Transverse colon (tissue), 4 donors: ENCODE data around the gene EDC4. TPM values are rescaled to one million over a fixed set of nuclear protein-coding genes. Genes with fewer than 3 reads are reported as not detected.

Experiments
- DNase-seq: peaks from one replicate; pipeline ENCODE4 v3.0.0-alpha.2; 2019
- H3K27ac ChIP-seq, 4 donors: fragments of 200-600 bp; sonication (generic); 2 replicates each; pipeline ENCODE4 v1.5.1; 2016 to 2018; ENCODE audit warnings: inconsistent platforms in 4 of 4
- H3K27me3 ChIP-seq: fragments of 200-600 bp; sonication (generic); 2 replicates; pipeline ENCODE4 v1.5.1; 2017; ENCODE audit warnings: inconsistent platforms
- H3K36me3 ChIP-seq, 4 donors: fragments of 200-600 bp; sonication (generic); 2 replicates each; pipeline ENCODE4 v1.5.1; 2017 to 2019; ENCODE audit warnings: inconsistent platforms in 4 of 4
- H3K4me1 ChIP-seq, 4 donors: fragments of 200-600 bp; sonication (generic); 2 replicates each; pipeline ENCODE4 v1.5.1; 2017 to 2020; ENCODE audit warnings: inconsistent platforms in 4 of 4
- H3K4me3 ChIP-seq, 4 donors: fragments of 200-600 bp; sonication (generic); 1 replicate in 1 of 4; 2 replicates in 3 of 4; pipeline versions ENCODE4 v1.5.1 to v1.6.1; 2017 to 2019; ENCODE audit warnings: inconsistent platforms in 4 of 4
- H3K9me3 ChIP-seq, 2 donors: fragments of 200-600 bp; sonication (generic); 2 replicates each; pipeline ENCODE4 v1.5.1; 2017 to 2019; ENCODE audit warnings: inconsistent platforms in 2 of 2
- EP300 ChIP-seq: sonication (generic); formaldehyde crosslinking; IDR thresholded peaks from one replicate; pipeline ENCODE4 v1.6.1; 2017; ENCODE audit warnings: antibody characterized with exemption, low read depth
- POLR2A ChIP-seq: fragments of 450-650 bp; IDR thresholded peaks from one replicate; pipeline ENCODE4 v1.6.1; 2016; ENCODE audit warnings: antibody characterized with exemption, mild to moderate bottlenecking, moderate library complexity
- POLR2AphosphoS5 ChIP-seq, 3 donors: sonication (generic); formaldehyde crosslinking; IDR thresholded peaks; one replicate each; pipeline ENCODE4 v1.6.1; 2016; ENCODE audit warnings: antibody characterized with exemption in 3 of 3
- WGBS, 2 donors: methylation state at CpG; one replicate each; pipeline ENCODE4 v1.1.5; 2018; ENCODE audit warnings: low coverage in 1 of 2; 5-methylcytosine and 5-hydroxymethylcytosine counted together
- in situ Hi-C, 4 donors: fragments of 200-750 bp; cut with MboI; loops; one replicate each; pipeline versions ENCODE4 v1.15.0 to v1.15.1; 2017; ENCODE audit warnings: low sequenced_read_pairs in 3 of 4, low pct_ligation_motif_present in 1 of 4, low pct_unique_long_range_greater_than_20kb in 1 of 4
- intact Hi-C: fragments of 100-400 bp; cut with DNase I; formaldehyde crosslinking; loops from one replicate; pipeline ENCODE4 v1.15.1; 2023; ENCODE audit warnings: low total_unique reads
- total RNA-seq, 4 donors: library from RNA; depleted of rRNA; stranded (reverse); fragments of >200 nt; gene quantifications; one replicate each; pipeline ENCODE4 v1.1.0, GENCODE V29; 2016
- TF ChIP-seq, protein P1 (sequence below), 5 experiments: fragments of 200-600 bp in 3 of 5; fragments of 450-650 bp in 2 of 5; sonication (generic) in 3 of 5; IDR thresholded peaks; 1 replicate in 2 of 5; 2 replicates in 3 of 5; pipeline ENCODE4 v1.5.1; 2016 to 2017; ENCODE audit warnings: antibody characterized with exemption in 5 of 5, inconsistent platforms in 3 of 5, mild to moderate bottlenecking in 2 of 5, moderate library complexity in 1 of 5

Gene EDC4
- total RNA-seq, 4 donors from 2014 or later: 76.4 to 162 (median 105) TPM

- no peaks in the 10 kb centered on the region for H3K9me3 ChIP-seq
- no peaks in the 10 kb centered on the region for H3K36me3 ChIP-seq
- H3K27ac ChIP-seq: peak within 1 kb of the TSS; percentile 94 to 98 (median 96)
- no peaks in the 10 kb centered on the region for H3K27me3 ChIP-seq
- H3K4me3 ChIP-seq: peak within 1 kb of the TSS; percentile 71 to 99 (median 94)
- WGBS, 2 donors: 0 to 1% methylated on average over 1 to 20 of the region's 57 CpGs
- peak; percentile 97 for DNase-seq
- TF ChIP-seq, protein P1, sequence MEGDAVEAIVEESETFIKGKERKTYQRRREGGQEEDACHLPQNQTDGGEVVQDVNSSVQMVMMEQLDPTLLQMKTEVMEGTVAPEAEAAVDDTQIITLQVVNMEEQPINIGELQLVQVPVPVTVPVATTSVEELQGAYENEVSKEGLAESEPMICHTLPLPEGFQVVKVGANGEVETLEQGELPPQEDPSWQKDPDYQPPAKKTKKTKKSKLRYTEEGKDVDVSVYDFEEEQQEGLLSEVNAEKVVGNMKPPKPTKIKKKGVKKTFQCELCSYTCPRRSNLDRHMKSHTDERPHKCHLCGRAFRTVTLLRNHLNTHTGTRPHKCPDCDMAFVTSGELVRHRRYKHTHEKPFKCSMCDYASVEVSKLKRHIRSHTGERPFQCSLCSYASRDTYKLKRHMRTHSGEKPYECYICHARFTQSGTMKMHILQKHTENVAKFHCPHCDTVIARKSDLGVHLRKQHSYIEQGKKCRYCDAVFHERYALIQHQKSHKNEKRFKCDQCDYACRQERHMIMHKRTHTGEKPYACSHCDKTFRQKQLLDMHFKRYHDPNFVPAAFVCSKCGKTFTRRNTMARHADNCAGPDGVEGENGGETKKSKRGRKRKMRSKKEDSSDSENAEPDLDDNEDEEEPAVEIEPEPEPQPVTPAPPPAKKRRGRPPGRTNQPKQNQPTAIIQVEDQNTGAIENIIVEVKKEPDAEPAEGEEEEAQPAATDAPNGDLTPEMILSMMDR (IDR thresholded peaks at IDR 0.05): no peak
- TF ChIP-seq POLR2A: peak; percentile 67
- TF ChIP-seq POLR2AphosphoS5 (IDR thresholded peaks at IDR 0.05): peak; percentile 54 to 83 (median 77)
- intact Hi-C loops (no loop called here), in situ Hi-C loops (no loop called here)
- H3K4me1 ChIP-seq: peaks cover 42 to 54% (median 50%) of the 10 kb centered on the region in 4 donors
Measured at GRCh38 chr16:67846320-67847063, 26.4 kb upstream of the EDC4 start, which contains the start of gene NUTF2. TSS of gene NUTF2 (plus strand) at chr16:67846933. CDS start at chr16:67865131, 18,198 bp downstream.

GRCh38 chr16:67847064-67847861 is 25.6 kb upstream of the EDC4 start, which contains the start of gene CENPT:
TSS of gene CENPT (minus strand) at chr16:67847693. CDS start at chr16:67833859, 13,834 bp downstream.
- TF ChIP-seq, protein P1 (IDR thresholded peaks at IDR 0.05): no peak
- TF ChIP-seq POLR2AphosphoS5 (IDR thresholded peaks at IDR 0.05): peak in 2 of 3 donors; percentile 25 to 29
- no peak for TF ChIP-seq EP300
- TF ChIP-seq POLR2A: peak; percentile 52
- DNase-seq: peak; percentile 66
- WGBS, 2 donors: 0% methylated on average over 25 of the region's 62 CpGs; no CpG with 5 or more reads in 1 of the 2 donors
- in situ Hi-C loops (no loop called here), intact Hi-C loops (no loop called here)
- no peaks in the 10 kb centered on the region for H3K9me3 ChIP-seq
- H3K36me3 ChIP-seq: no peaks in the 10 kb centered on the region
- peaks cover 40 to 52% (median 48%) of the 10 kb centered on the region in 4 donors for H3K4me1 ChIP-seq
- H3K4me3 ChIP-seq: peak within 1 kb of the TSS; percentile 71 to 99 (median 94)
- H3K27me3 ChIP-seq: no peaks in the 10 kb centered on the region
- peak within 1 kb of the TSS; percentile 94 to 98 (median 96) for H3K27ac ChIP-seq

DNA sequence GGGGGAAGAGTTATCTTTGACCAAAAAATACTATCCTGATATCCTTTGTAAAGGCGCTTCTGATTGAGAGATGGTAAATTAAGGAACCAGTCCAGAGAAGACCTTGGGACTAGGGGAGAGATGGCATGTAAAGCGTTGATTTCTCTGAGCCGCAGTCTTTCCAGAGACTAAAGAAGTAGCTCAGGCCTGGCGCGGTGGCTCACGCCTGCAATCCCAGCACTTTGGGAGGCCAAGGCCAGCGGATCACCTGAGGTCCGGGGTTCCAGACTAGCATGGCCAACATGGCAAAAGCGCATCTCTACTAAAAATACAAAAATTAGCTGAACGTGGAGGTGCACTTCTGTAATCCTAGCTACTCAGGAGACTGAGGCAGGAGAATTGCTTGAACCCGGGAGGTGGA is 24.7 kb upstream of the EDC4 start:
- TF ChIP-seq, protein P1 (IDR thresholded peaks at IDR 0.05): no peak
- no peak for TF ChIP-seq EP300
- no peak for TF ChIP-seq POLR2AphosphoS5 (IDR thresholded peaks at IDR 0.05)
- TF ChIP-seq POLR2A: no peak
- intact Hi-C loops: no loop called here

DNA sequence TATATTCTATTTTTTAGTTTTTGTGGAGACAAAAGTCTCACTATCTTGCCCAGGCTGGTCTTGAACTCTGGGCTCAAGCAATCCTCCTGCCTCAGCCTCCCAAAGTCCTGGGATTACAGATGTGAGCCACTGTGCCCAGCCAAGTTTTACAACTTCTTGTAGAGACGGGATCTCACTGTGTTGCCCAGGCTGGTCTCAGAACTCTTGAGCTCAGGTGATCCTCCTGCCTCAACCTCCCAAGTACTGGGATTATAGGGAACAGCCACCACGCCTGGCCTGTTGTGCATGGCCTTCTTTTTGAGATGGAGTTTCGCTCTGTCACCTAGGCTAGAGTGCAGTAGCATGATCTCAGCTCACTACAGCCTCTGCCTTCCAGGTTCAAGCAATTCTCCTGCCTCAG is 19.2 kb upstream of the EDC4 start:
- H3K27me3 ChIP-seq: no peaks in the 10 kb centered on the region
- no peaks in the 10 kb centered on the region for H3K9me3 ChIP-seq
- intact Hi-C loops: no loop called here
- no peaks in the 10 kb centered on the region for H3K36me3 ChIP-seq
- no peak overlapping the region for H3K27ac ChIP-seq
- peaks cover 9 to 30% (median 28%) of the 10 kb centered on the region in 4 donors for H3K4me1 ChIP-seq
- in situ Hi-C loops: no loop called here
- H3K4me3 ChIP-seq: no peak overlapping the region
- 95% methylated on average over 3 of the region's 3 CpGs; no CpG with 5 or more reads in 1 of the 2 donors for WGBS, 2 donors
- DNase-seq: no peak
- TF ChIP-seq POLR2AphosphoS5 (IDR thresholded peaks at IDR 0.05) (no peak), EP300 (no peak), POLR2A (no peak)
- TF ChIP-seq, protein P1 (IDR thresholded peaks at IDR 0.05): no peak

More for the DNA sequence above, 24.7 kb upstream of the EDC4 start:
- DNase-seq: no peak
- Histone ChIP-seq H3K36me3 (no peaks in the 10 kb centered on the region), H3K27me3 (no peaks in the 10 kb centered on the region), H3K4me1 (peaks cover 40 to 49% (median 47%) of the 10 kb centered on the region in 4 donors), H3K4me3 (peak overlapping the region in 3 of 4 donors; percentile 90 to 99 (median 98)), H3K9me3 (no peaks in the 10 kb centered on the region), H3K27ac (peak overlapping the region; percentile 94 to 98 (median 96))
- in situ Hi-C loops: no loop called here
- WGBS, 2 donors: 94% methylated on average over 11 of the region's 11 CpGs; no CpG with 5 or more reads in 1 of the 2 donors
